Adrenal gland (tissue), 5 donors: ENCODE data around the gene ZNF791.

Experiments used
- POLR2A ChIP-seq, 2 donors: fragments of 450-650 bp; IDR thresholded peaks; one replicate each; pipeline ENCODE4 v1.6.1; 2017; ENCODE audit warnings: antibody characterized with exemption in 2 of 2, mild to moderate bottlenecking in 2 of 2, moderate library complexity in 1 of 2
- TF ChIP-seq, protein P1 (sequence below), 6 experiments: fragments of 450-650 bp in 4 of 6; fragments of 200-600 bp in 2 of 6; sonication (generic) in 1 of 6; IDR thresholded peaks; 1 replicate in 5 of 6; 2 replicates in 1 of 6; pipeline versions ENCODE4 v1.5.1 to v1.8.0; 2016 to 2021; ENCODE audit warnings: antibody characterized with exemption in 6 of 6, mild to moderate bottlenecking in 2 of 6, moderate library complexity in 1 of 6
- donor health status: DM: no; HTN: no; CAD: no.

DNA sequence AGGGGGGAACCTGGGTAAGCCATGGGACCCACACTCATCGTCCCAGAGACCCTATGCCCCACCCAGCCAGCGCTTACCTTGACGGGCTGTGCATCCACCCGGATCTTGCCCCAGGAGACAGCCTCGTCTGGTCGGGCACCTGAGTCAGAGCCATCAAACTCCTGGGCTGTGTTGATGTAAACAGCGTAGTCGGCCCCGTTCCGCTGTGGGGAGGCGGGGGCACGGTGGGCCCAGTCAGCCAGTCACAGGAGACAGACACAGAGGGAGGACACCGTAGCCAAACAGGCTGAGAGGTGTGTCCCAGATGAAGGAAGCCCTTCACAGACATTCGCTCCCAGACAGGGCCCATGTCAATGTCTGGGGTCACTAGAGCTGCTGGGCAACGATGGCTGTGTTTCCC lies 65.2 kb downstream of the ZNF791 start:
- no peak for TF ChIP-seq POLR2A (IDR thresholded peaks at IDR 0.05)
- TF ChIP-seq, protein P1, sequence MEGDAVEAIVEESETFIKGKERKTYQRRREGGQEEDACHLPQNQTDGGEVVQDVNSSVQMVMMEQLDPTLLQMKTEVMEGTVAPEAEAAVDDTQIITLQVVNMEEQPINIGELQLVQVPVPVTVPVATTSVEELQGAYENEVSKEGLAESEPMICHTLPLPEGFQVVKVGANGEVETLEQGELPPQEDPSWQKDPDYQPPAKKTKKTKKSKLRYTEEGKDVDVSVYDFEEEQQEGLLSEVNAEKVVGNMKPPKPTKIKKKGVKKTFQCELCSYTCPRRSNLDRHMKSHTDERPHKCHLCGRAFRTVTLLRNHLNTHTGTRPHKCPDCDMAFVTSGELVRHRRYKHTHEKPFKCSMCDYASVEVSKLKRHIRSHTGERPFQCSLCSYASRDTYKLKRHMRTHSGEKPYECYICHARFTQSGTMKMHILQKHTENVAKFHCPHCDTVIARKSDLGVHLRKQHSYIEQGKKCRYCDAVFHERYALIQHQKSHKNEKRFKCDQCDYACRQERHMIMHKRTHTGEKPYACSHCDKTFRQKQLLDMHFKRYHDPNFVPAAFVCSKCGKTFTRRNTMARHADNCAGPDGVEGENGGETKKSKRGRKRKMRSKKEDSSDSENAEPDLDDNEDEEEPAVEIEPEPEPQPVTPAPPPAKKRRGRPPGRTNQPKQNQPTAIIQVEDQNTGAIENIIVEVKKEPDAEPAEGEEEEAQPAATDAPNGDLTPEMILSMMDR (IDR thresholded peaks at IDR 0.05), result no peak
